Measurements from ENCODE around the gene C20orf204.

C20orf204 gene

DNA sequence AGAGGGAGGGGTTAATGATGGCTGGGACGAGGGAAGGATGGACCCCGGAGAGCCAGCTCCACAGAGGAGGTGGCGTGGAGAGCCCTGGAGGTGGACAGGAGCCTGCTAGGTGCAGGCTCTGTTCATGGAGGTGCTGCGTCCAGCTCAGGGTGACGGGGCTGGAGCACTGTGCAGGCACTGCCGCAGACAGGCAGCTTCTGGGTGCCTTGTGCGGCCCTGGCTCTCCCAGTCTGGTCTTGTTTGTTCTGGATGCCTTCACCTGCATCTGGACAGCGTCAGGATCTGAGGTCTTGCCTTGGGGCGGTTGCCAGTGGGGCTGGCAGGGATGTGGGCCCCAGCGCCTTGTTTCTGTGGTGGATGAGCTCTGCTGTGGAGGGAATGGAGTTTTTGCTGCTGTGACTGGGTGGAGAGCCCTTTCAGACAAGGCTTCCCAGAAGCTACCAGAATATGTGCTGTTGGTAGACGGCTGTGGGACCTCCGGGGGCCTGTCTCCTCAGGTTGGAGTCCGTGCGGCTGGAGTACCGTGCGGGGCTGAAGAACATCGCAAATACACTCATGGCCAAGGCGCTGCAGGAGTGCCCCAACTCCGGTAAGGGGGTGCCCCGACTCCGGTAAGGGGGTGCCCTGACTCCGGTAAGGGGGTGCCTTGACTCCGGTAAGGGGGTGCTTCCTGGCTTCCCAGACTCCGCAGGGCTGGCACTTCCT, 7.8 kb upstream of the C20orf204 start:
- DNase-seq (ENCODE audit: low spot score), result no peak

DNA sequence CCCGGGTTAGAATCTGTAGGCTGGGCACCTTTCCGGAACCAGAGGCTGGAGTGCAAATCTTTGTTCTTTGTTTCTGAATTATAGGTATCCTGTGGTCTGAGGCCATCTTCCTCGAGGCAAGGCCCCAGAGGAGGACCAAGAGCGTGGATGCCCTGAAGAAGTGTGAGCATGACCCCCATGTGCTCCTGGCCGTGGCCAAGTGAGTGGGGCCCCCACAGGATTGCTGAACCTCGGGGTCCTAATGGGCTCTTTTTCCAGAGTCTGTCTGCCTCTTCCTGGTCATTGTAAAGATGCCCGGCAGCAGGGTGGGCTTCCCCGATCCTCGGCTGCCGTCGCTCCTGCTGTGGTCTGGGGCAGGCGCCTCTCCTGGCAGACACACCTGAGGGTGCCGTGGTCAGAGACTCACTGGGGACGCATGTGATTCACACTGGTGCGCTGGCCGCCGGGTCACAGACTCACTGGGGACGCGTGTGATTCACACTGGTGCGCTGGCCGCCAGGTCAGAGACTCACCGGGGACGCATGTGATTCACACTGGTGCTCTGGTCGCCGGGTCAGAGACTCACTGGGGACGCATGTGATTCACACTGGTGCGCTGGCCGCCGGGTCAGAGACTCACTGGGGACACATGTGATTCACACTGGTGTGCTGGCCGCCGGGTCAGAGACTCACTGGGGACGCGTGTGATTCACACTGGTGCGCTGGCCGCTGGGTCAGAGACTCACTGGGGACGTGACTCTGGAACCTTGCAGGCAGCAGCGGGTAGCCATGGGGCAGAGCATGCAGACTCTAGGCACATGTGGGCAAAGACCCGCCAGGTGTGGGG, 6.5 kb upstream of the C20orf204 start:
- DNase-seq (ENCODE audit: low spot score), result no peak

DNA sequence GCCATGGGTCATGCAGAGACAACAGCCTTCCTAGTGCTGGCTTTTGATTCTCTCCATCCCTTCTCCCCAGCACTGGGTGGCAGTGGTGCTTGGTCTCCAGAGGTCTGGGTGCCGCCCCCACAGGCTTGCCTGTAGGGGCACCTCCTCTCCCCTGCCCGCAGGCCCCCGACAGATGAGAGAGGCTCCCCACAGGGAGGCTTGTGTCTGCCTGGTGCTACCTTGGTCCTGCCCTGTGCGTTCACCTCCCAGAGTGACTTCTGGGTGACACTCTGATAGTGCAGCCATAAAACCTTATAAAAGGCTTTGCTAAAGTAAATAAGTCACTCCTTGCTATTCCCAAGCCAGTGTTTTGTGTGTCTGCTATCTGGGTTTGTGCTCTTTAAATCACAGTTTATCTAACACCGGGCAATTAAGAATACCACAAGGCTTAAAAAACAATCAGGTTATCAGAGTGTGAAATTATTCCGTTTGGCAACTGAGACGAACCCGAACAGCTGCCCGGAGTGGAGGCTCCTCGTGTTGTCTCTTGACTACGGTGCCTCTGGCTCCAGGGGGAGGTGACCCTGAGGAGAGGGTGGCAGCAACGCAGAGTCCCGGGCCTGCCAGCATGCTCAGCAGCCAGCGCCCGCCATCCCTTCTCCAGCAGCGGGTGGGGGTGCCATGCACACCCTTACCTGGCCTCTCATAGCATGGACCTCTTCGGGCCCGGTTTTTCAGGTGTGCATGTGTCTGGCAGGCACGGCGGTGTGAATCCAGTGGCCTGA, 5.4 kb upstream of the C20orf204 start:
- DNase-seq (ENCODE audit: low spot score), result no peak

DNA sequence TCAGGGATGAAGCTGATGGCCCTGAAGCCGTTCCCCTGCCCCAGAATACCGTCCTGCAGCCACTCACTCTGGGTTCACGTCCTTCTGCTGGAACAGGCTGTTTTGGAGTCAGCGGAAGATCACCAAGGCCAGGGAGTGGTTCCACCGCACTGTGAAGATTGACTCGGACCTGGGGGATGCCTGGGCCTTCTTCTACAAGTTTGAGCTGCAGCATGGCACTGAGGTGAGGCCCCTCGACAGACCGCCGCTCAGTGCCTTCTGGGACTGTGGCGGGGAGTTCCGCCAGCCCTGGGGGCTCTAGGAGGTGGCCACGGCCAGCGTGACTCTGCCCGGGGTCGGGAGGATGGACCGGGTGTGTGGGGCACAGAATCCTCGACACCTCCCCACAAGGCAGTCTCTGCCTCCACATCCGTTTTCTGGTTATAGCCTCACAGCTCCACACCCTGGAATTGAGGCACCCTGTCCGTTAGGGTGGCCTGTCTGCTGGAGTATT, 4.1 kb upstream of the C20orf204 start:
- DNase-seq (ENCODE audit: low spot score), result no peak

DNA sequence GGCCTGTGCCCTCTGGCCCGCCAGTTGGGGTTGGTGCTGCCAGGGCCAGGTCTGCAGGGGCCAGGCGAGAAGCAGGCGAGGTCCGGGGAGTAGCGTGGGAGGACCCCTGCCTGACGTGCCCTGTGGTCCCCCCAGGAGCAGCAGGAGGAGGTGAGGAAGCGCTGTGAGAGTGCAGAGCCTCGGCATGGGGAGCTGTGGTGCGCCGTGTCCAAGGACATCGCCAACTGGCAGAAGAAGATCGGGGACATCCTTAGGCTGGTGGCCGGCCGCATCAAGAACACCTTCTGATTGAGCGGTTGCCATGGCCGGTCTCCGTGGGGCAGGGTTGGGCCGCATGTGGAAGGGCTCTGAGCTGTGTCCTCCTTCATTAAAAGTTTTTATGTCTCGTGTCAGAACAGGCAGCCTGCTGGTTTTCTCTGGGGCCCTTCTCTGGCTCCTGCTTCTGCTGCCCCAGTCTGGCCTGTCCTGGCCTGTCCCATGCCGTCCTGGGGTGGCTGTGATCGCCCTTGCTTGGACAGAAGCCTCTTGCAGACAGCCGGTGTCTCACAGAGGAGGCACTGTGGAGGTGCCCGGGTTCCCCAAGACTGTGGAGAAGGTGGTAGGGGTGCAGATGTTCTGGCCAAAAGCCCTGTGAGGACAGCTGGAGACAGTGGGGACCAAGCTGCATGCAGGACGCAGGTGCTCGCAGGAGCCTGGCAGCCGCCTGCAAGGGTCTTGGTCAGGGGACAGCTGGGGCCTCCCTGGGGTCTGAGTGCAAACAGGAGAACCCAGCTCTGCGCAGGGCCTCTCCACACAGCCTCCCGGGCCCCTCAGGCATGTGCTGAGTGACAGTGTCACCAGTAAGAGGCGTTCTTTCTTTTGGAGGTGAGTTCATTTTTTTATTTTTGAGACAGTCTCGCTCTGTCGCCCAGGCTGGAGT, 3.0 kb upstream of the C20orf204 start:
- DNase-seq (ENCODE audit: low spot score), result no peak

DNA sequence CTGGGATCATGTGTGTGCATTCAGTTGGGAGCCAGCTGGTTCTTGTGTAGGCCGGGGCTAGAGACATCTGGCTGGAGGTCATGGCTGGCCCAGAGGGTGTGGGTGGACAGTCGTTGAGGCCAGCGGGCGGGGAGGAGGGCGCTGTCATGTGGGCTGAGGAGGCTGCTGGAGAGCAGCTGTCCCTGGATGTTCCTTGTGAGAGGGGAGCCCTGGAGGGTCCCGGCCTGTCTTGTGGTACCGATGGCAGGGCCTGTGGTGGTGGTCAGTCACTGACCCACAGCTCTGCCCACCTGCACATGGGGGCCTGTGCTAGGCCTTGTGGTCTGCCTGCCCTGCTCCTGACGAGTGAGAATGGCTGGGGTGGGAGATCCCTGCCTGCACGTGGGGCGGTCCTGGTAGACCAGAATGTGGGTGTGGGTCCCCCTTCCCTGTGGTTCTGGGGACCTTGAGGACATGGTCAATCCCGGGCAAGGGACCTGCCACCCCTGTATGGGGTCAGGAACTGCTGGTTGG, 1.9 kb upstream of the C20orf204 start:
- DNase-seq (ENCODE audit: low spot score), result no peak

DNA sequence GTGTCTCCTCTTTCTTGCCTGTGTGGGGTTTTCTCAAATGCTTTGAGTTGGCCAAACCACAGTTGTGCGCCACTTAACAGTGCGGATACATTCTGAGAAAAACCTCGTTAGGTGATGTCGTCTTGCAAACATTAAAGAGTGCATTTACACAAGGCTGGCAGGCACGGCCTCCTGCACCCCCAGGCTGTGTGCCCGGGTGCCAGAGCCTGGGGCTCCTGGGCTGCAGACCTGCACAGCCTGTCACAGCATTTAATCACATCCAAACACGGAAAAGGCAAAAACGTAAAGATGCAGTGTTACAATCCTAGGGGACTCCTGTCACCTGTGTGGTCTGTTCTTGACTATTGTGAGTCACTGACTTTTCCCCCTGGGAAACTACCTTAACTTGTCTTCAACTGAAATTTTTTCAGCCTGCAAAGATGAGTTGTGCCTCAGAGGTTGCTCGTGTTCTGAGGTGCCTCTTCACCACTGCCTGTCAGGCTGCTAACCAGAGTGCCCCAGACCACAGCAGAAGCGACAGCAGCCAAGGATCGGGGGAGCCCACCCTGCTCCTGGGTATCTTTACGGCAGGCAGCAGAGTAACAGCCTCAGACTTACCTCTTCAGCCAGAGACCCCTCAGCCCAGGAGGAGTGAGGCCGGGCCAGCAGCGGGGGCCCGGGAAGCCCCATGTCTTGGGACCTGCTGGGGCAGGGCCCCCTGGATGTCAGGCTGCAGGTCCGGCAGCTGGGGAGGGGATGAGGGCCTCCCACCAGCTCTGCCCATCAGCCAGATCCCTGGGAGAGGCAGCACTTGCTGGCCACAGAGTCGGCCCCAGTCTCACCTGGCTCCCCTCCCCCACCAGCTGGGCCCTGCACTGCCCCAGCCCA, 683 bp upstream of the C20orf204 start:
- no peak for DNase-seq (ENCODE audit: low spot score)

DNA sequence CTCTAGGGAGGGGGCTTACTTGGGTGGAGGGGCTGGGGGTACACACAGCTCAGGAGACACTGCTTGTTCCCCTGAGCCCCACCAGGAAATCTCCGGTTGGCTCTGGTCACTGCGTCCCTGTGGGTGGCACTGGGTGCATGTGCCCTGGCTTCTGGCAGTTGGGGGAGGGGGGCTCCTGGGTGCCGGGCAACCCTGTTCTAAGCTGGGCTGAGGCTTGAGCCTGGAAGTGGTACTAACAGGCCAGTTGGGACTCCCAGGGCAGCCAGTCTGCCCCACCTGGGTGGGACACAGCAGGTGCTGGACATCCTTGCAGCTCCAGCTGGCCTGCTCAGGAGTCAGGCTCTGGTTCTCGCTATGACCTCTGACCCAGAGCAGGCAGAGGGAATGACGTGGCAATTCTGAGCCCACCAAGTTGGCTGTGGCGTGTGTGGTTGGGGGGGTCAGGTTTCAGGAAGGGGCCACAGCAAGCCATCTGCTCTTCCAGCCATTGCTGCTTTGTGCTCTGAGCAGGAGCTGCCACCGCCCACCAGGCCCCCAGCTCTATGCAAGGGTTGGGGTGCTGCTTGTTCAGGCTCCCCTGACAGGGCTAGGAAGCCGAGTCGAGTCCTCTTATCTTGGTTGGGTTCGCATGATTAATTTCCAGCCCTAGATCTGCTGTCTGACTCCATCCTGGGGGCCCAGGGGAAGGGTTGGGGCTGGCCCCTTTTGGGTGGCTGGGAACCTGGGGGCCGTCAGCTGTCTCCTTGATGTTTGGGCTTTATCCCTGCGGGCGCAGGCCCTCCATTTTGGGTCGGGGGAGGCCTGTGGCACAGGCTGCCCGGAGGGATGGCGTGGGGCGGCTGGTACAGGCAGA, 590 bp downstream of the C20orf204 start:
- DNase-seq (ENCODE audit: low spot score), result no peak

DNA sequence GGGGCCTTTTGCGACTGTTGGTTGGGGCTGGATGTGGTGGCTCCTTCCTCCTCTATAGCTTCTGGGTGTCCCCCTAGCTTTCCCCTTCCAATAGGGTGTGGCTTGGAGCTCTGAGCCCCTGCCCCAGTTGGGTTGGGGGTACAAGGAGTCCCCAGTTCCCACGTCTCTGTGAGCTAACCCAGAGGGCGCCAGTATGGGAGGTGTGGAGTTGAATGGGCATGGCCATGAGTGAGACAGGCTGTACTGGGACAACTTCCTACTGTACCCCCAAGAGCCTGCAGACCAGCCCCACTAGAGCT, 1.2 kb downstream of the C20orf204 start:
- DNase-seq (ENCODE audit: low spot score), result no peak

DNA sequence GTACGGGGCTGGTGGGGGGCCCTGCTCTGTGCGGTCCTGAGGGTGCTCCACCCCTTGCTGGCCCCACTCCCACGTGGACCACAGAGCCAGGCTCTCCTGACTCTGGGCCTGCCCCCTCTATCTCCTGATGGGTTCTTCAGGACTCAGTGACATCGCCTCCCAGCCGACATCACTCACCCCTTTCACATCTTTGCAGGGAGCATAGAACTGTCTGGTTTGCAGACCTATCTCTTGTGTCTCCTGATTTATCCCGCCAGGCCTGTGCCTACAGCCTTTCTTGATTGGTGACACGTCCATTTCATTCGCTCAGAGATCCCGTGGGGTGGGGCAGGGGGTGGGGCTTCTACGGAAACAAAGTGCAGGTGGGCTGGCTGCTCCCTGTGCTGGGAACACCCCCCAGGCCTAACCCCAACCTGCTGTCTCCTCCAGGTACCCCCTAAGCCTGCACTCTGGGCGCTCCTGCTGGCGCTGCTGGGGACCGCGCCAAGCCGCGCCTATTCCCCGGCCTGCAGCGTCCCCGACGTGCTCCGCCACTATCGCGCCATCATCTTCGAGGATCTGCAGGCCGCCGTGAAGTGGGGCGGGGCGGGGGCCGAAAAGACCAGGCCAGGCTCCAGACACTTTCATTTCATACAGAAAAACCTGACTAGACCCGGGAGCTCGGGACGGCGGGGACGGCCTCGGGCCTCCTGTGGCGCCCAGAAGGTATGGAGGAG, 1.7 kb downstream of the C20orf204 start:
- DNase-seq (ENCODE audit: low spot score), result no peak

DNA sequence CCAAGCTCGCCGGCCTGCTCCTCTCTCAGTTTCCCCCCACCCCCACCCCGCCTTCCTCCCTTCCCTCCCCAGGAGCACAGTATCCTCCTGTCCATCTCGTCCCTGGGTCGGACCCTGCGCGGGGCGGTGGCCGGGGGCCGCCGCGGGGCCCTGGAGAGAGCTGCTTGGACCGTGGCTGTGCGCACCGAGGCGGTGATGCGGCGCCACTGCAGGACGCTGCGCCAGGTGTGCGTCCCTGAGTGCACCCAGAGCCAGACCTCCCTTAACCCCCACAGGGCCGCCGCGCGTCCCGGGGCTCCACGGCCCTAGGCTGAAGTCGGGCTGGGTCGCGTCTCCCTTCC, 2.2 kb downstream of the C20orf204 start:
- DNase-seq (ENCODE audit: low spot score), result no peak

DNA sequence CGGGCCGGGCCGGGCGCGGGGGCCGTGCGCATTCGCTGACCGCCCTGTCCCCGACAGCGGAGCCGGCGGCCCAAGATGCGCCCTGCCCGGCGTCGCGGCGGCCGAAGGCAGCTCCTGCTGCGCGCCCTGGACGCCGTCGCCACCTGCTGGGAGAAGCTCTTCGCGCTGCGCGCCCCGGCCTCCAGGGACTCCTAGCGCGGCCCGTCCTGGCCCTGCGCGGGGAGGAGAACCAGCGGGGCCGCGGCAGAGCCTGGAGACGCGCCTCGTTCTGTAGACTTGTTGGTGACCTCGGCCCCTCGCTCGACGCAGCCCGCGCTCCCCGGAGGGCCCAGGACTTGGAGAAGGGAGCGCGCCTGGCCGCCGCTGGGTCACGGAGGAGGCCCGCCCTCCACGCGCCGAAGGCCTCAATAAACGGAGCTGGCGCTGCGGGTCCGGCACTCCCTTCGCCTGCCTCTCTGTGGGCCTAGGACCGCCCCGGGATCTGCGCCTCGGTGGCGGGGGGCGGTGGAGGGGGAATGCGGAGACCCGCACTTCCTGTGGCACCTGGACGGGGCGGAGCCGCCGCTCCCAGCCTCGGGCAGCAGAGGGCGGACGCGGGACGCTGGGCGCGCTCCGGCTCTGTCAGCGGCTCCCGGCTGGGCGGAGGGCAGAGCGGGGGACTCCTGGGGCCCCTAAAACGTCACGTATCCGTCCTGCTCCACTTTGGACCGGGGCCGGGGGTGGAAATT, 2.7 kb downstream of the C20orf204 start:
- DNase-seq (ENCODE audit: low spot score), result peak; percentile 85

DNA sequence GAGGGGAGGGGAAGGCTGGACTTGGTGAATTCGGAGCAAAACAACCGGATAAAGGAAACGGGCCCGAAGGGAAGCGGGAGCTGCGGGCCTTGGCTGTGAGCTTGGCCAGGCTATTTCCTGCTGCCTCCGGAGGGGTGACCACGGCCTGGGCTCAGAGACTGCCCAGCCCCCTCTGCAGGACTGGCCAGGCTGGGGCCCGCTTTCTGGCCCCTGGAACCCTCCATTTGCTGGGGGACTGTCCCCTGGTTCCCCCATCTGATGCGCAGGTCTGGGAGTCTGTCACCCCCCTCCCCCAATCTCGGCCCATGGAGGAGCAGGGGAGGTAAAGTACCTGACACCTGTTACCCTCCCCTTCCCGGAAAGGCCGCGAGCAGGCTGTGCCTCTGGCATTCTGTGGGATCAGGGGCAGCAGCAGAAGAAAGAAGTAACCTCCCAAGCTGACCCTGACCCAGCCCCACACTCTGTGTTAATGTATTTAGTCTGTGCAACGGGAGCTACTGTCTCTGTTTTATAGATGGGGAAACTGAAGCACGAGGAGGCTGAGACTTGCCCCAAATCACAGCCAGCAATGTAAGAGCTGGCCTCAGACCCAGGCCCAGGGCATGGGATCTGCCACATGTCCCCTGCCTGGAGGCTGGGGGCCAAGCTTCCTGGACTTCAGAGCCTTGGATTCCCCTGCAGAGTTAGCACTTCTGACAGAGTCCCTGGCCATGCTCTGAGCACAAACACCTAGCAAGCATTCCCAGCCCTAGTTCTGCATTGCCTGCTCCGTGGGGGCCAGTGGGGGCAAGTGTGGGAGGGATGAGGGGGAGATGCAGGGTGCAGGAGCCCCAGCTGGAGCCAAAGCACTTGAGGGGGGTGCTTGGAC, 3.5 kb downstream of the C20orf204 start:
- no peak for DNase-seq (ENCODE audit: low spot score)

DNA sequence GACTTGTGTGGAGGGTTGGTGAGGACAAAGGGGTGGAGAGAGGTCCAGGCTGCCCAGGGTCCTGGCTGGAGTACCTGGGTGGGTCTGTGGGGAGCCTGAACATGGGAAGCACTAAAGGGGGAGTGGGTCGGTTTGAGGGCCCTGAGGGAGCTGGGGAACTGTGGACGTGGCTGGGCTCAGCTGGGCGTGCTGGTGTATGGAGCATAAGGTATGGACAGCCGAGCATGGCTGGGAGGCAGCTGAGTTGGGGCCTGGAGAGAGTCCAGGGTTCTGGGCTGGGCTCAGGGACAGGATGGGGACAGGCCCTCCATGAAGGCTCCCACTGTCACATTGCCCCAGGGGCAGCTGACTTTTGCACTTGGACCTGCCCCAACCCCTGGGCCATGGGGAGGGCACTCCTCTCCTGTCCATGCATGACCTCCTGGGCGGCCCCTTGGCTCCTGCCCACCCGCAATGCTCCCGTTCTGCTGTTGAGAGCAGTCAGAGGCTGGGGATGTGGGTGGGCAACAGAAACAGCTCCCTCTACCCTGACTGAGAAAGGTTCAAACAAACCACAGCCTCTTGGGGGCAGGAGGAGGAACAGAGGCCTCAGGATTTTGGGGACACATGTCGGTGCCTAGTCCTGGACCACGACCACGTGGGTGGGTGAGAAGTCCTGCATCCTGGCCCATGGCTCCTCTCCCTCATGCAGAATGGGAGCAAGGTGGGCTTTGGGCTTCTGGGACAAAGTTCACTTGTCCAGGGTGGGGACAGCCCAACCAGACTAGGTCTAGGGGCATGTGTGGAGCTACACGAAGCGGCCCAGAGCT, 4.5 kb downstream of the C20orf204 start:
- DNase-seq (ENCODE audit: low spot score), result no peak

DNA sequence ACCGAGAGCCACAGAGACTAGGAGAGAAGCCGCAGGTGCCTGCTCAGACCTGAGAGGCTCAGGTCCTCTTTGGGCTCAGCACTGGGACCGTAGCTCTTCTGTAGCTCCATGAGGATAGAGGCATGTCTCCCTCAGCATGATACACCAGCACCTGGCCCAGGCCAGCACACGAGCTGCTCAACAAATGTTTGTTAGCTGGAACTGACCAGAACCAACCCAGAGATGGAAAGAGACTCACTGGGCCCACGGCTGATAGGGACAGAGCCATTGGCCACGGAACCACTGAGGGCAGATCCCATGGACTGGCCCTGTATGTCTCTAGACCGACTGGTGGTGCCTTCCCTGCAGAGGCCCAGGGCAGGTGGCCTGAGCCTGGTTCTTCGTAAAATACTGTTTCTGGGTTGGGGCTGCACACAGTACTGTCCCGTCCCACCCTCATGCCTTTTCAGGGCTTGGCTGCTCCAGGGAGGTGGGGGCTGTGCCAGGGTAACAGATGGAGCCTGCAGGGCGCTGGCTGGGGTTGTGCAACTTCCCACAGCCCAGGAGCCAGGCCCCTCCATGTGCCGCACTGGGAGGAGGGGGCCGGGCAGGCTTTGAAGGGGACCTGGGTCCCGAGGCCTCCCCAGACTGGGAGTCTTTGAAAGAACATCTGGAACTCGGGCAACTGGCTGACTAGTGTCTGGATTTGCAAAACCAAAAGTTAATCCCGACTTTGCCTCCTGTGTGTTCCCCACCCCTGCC, 5.2 kb downstream of the C20orf204 start:
- DNase-seq (ENCODE audit: low spot score), result no peak

DNA sequence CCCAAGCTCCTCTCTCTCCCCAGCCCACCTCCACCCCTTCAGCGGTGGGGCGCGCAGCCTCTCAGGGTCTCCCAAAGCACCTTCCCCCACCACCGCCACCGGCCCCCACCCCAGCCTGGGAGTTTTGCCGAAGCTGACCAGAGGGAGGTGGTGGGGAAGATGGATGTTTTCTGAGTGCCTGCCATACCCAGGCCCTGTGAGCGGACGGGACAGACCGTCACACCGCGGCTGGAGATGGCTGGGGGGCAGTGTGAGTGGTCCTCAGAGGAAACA, 5.7 kb downstream of the C20orf204 start:
- DNase-seq (ENCODE audit: low spot score), result no peak

Measured in kidney capillary endothelial cell (primary cell).